Upper lobe of left lung (tissue), 6 donors: ENCODE results near the gene ATP8B3. TPM values are rescaled to one million over a fixed set of nuclear protein-coding genes. Genes with fewer than 3 reads are reported as not detected.

Experiments
- ATAC-seq, 2 donors: fragments of 200-7000 bp; cut with Tn5 transposase; one replicate each; pipeline ENCODE4 v1.9.1; 2022; ENCODE audit warnings: mild to moderate bottlenecking in 2 of 2, moderate library complexity in 2 of 2; ENCODE audit not compliant: low FRiP score in 2 of 2
- DNase-seq, 2 donors: peaks; one replicate each; pipeline ENCODE4 v3.0.0-alpha.2; 2019 to 2020
- H3K27ac ChIP-seq, 4 donors: fragments of 200-600 bp; sonication (generic); one replicate each; pipeline ENCODE4 v1.5.1; 2016 to 2019
- H3K27me3 ChIP-seq, 4 donors: fragments of 200-600 bp; sonication (generic); one replicate each; pipeline ENCODE4 v1.5.1; 2017 to 2019
- H3K36me3 ChIP-seq, 4 donors: fragments of 200-600 bp; sonication (generic); one replicate each; pipeline ENCODE4 v1.5.1; 2016 to 2019
- H3K4me1 ChIP-seq, 4 donors: fragments of 200-600 bp; sonication (generic); one replicate each; pipeline ENCODE4 v1.5.1; 2018 to 2019
- H3K4me3 ChIP-seq, 4 donors: fragments of 200-600 bp; sonication (generic); one replicate each; pipeline ENCODE4 v1.5.1; 2017 to 2019; ENCODE audit warnings: mild to moderate bottlenecking in 2 of 4, moderate library complexity in 1 of 4
- H3K9me3 ChIP-seq, 4 donors: fragments of 200-600 bp; sonication (generic); one replicate each; pipeline ENCODE4 v1.5.1; 2018 to 2019
- EP300 ChIP-seq, 4 donors: sonication (generic); formaldehyde crosslinking; IDR thresholded peaks; one replicate each; pipeline ENCODE4 v1.5.1; 2017; ENCODE audit warnings: antibody characterized with exemption in 4 of 4, control low read depth in 2 of 4
- POLR2A ChIP-seq, 4 donors: fragments of 450-650 bp; IDR thresholded peaks; one replicate each; pipeline ENCODE4 v1.5.1; 2016 to 2017; ENCODE audit warnings: antibody characterized with exemption in 4 of 4, mild to moderate bottlenecking in 2 of 4
- POLR2AphosphoS5 ChIP-seq, 2 donors: sonication (generic); formaldehyde crosslinking; IDR thresholded peaks; one replicate each; pipeline ENCODE4 v1.5.1; 2017; ENCODE audit warnings: antibody characterized with exemption in 2 of 2
- WGBS, 2 donors: methylation state at CpG; one replicate each; pipeline ENCODE4 v1.1.5; 2017 to 2018; 5-methylcytosine and 5-hydroxymethylcytosine counted together
- total RNA-seq, 6 donors: library from RNA; depleted of rRNA in 4 of 6; stranded (reverse); fragments of >200 nt in 4 of 6; gene quantifications; one replicate each; pipeline versions ENCODE4 v1.1.0 to v1.2.1, GENCODE V29; 2016 to 2021
- TF ChIP-seq, protein P1 (sequence below), 6 experiments: fragments of 450-650 bp in 4 of 6; fragments of 200-600 bp in 2 of 6; sonication (generic) in 2 of 6; IDR thresholded peaks; one replicate each; pipeline ENCODE4 v1.5.1; 2016 to 2019; ENCODE audit warnings: antibody characterized with exemption in 6 of 6
- donor health status: DM: no; HTN: no; CAD: no; lungs with moderate emphysema.
- donor health status: DM: no; HTN: yes; CAD: no; lungs with severe emphysema.

ATP8B3 gene
- total RNA-seq, result 1 to 10 TPM in 3 of 6 donors, under 1 TPM in 3; under 0.01 to 6.2 (median 1.1) TPM

GRCh38 chr19:1811942-1812425 lies at the start of gene ATP8B3:
ATP8B3 (minus strand) TSS chr19:1812276; CDS start chr19:1811736, 540 bp downstream.
- Histone ChIP-seq H3K27me3 (no peaks in the 10 kb centered on the region), H3K27ac (peak within 1 kb of the TSS; percentile 66 to 88 (median 76)), H3K9me3 (no peaks in the 10 kb centered on the region), H3K36me3 (peaks cover 11 to 26% (median 21%) of the 10 kb centered on the region in 4 donors), H3K4me1 (peaks cover 12 to 21% (median 18%) of the 10 kb centered on the region in 4 donors), H3K4me3 (peak within 1 kb of the TSS; percentile 34 to 60 (median 54))
- ATAC-seq (peak; percentile 0 to 94), DNase-seq (peak in 1 of 2 donors; percentile 96)
- TF ChIP-seq POLR2A (IDR thresholded peaks at IDR 0.05), result no peak
- TF ChIP-seq, protein P1, sequence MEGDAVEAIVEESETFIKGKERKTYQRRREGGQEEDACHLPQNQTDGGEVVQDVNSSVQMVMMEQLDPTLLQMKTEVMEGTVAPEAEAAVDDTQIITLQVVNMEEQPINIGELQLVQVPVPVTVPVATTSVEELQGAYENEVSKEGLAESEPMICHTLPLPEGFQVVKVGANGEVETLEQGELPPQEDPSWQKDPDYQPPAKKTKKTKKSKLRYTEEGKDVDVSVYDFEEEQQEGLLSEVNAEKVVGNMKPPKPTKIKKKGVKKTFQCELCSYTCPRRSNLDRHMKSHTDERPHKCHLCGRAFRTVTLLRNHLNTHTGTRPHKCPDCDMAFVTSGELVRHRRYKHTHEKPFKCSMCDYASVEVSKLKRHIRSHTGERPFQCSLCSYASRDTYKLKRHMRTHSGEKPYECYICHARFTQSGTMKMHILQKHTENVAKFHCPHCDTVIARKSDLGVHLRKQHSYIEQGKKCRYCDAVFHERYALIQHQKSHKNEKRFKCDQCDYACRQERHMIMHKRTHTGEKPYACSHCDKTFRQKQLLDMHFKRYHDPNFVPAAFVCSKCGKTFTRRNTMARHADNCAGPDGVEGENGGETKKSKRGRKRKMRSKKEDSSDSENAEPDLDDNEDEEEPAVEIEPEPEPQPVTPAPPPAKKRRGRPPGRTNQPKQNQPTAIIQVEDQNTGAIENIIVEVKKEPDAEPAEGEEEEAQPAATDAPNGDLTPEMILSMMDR (IDR thresholded peaks at IDR 0.05), result peak in 2 of 6 experiments; percentile 4 to 31
- WGBS, 2 donors, result 0 to 10% methylated on average over 2 to 5 of the region's 48 CpGs

DNA sequence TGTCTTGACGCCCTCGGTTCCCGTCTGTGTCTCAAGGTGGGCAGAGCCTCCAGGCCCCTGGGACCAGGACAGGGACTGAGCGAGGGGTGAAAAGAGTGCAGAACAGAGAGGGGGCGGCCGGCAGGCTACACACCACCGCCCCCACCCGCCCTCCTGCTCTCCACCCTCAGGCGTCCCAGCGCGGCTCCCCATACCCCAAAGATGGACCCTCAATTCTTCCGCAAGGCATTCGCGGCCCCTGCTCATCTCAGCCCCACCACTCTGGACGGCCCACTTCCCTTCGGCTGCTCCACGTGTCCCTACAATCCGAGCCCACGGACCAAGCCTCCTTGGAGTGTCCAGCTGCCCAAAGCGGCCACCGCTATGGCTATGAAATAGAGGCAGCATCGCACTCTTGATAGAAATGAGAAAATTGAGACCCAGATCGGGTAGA lies 49.5 kb upstream of the ATP8B3 start:
- DNase-seq, result peak in 1 of 2 donors; percentile 50
- no peaks in the 10 kb centered on the region for H3K9me3 ChIP-seq
- peaks cover 51 to 71% (median 64%) of the 10 kb centered on the region in 4 donors for H3K4me1 ChIP-seq
- H3K4me3 ChIP-seq, result peak overlapping the region in 3 of 4 donors; percentile 71 to 98 (median 90)
- H3K36me3 ChIP-seq, result no peaks in the 10 kb centered on the region
- 57 to 58% methylated on average over 22 to 23 of the region's 23 CpGs for WGBS, 2 donors
- no peak for ATAC-seq
- TF ChIP-seq POLR2AphosphoS5 (IDR thresholded peaks at IDR 0.05), result no peak
- TF ChIP-seq EP300 (IDR thresholded peaks at IDR 0.05), result no peak
- TF ChIP-seq, protein P1 (IDR thresholded peaks at IDR 0.05), result no peak
- H3K27ac ChIP-seq, result peak overlapping the region; percentile 13 to 95 (median 41)
- H3K27me3 ChIP-seq, result no peaks in the 10 kb centered on the region

DNA sequence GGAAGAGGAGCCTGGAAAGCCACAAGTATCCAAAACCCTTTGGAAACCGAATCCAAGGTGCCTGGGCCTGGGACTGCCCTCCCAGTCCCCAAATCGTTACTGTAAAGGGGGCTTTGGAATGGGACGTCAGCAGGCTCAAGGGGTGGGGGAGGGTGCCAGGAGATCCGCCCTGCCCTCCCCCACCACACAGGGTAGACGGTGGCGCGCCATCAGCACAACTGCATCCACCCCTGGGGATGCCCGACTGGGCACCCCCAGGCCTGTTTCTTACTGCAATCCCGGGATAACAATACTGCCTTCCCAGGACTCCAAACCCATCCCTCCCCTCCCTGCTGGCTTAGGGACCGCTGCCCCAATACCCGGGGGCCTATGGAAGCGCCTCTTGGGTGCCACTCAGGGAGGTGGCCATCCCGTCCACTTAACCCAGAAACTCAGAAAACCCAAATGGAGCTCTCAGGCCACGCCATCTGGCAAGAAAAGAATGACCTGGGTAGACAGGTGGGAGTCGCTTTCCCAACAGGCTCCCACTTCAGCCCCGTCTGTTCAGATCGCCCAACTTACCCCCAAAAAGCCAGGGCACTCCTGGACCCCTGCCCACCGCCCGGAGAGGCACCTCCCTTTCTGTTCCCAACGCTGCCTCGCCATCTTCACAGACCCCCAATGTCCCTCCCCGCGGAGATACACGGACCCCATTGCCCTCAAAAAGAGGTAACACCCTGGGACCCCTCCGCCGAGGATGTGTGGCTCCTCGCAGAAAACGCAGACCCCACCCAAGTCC lies 48.9 kb upstream of the ATP8B3 start:
- DNase-seq (peak in 1 of 2 donors; percentile 51), ATAC-seq (no peak)
- no peaks in the 10 kb centered on the region for H3K36me3 ChIP-seq
- peak overlapping the region in 3 of 4 donors; percentile 71 to 98 (median 90) for H3K4me3 ChIP-seq
- H3K27me3 ChIP-seq, result no peaks in the 10 kb centered on the region
- peak overlapping the region in 3 of 4 donors; percentile 13 to 95 (median 56) for H3K27ac ChIP-seq
- H3K4me1 ChIP-seq, result peaks cover 57 to 77% (median 70%) of the 10 kb centered on the region in 4 donors
- TF ChIP-seq POLR2AphosphoS5 (IDR thresholded peaks at IDR 0.05) (no peak), POLR2A (IDR thresholded peaks at IDR 0.05) (no peak), EP300 (IDR thresholded peaks at IDR 0.05) (no peak)
- TF ChIP-seq, protein P1 (IDR thresholded peaks at IDR 0.05), result no peak
- no peaks in the 10 kb centered on the region for H3K9me3 ChIP-seq
- WGBS, 2 donors, result 75 to 76% methylated on average over 18 to 28 of the region's 28 CpGs

- ATAC-seq (no peak), DNase-seq (no peak)
- no peak for TF ChIP-seq POLR2A (IDR thresholded peaks at IDR 0.05)
- no peak for TF ChIP-seq POLR2AphosphoS5 (IDR thresholded peaks at IDR 0.05)
- TF ChIP-seq, protein P1 (IDR thresholded peaks at IDR 0.05), result no peak
- no peak for TF ChIP-seq EP300 (IDR thresholded peaks at IDR 0.05)
- Histone ChIP-seq H3K27ac (peak overlapping the region in 3 of 4 donors; percentile 27 to 56 (median 49)), H3K4me3 (peak overlapping the region in 1 of 4 donors; percentile 6), H3K36me3 (no peaks in the 10 kb centered on the region), H3K9me3 (no peaks in the 10 kb centered on the region), H3K27me3 (no peaks in the 10 kb centered on the region), H3K4me1 (peaks cover 60 to 83% (median 76%) of the 10 kb centered on the region in 4 donors)
- 37 to 64% methylated on average over 16 to 26 of the region's 32 CpGs for WGBS, 2 donors
Observed at GRCh38 chr19:1860042-1860775, 48.1 kb upstream of the ATP8B3 start.
